ENCODE data around the gene GPATCH1. TPM values are rescaled to one million over a fixed set of nuclear protein-coding genes. Genes with fewer than 3 reads are reported as not detected.
A peak's percentile ranks its signal among the peaks of the same experiment; 100 is the strongest.
"Not testable (repeated sequence)": the region's sequence is repeated elsewhere in the genome, so short reads cannot be mapped to it uniquely, and the experiment has no call there.

GPATCH1 gene
- total RNA-seq, 1 donor from 2014 or later, result 4.4 TPM

- H3K4me1 ChIP-seq, result no peaks in the 10 kb centered on the region
- no peaks in the 10 kb centered on the region for H3K27me3 ChIP-seq
- intact Hi-C loops (cut with DNase I), result no loop called here
- no peak overlapping the region for H3K4me3 ChIP-seq
- TF ChIP-seq CTCF (IDR thresholded peaks at IDR 0.05), result no peak
- DNase-seq (ENCODE audit: low spot score in 2 of 2), result no peak
- no peak overlapping the region for H3K27ac ChIP-seq
- H3K9me3 ChIP-seq, result no peaks in the 10 kb centered on the region
- peaks cover 68 to 83% of the 10 kb centered on the region in 2 donors for H3K36me3 ChIP-seq
Observed at GRCh38 chr19:33114312-33114711, 33.3 kb downstream of the GPATCH1 start.

DNA sequence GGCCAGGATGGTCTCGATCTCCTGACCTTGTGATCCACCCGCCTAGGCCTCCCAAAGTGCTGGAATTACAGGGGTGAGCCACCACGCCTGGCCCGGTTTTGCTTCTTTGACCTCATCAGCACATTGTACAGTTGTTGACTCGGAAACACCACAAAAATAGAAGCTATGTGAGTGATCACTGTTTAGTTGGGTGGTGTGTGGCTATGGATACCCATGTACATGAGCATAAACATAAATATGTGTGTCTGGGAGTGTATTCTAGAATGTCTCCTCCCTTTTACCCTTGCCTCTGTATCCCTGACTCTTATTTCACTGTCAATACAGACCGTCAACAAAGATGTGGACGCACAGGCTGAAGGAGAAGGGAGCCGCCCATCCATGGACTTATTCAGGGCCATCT, 36.5 kb downstream of the GPATCH1 start:
- no peaks in the 10 kb centered on the region for H3K27me3 ChIP-seq
- TF ChIP-seq CTCF (IDR thresholded peaks at IDR 0.05), result no peak
- no peaks in the 10 kb centered on the region for H3K9me3 ChIP-seq
- peaks cover 45 to 65% of the 10 kb centered on the region in 2 donors for H3K36me3 ChIP-seq
- H3K4me1 ChIP-seq, result no peaks in the 10 kb centered on the region
- no peak overlapping the region for H3K27ac ChIP-seq
- H3K4me3 ChIP-seq, result no peak overlapping the region
- intact Hi-C loops (cut with DNase I), result no loop called here
- DNase-seq (ENCODE audit: low spot score in 2 of 2), result no peak

GRCh38 chr19:33118643-33119042, 37.7 kb downstream of the GPATCH1 start:
- intact Hi-C loops (cut with DNase I), result no loop called here

GRCh38 chr19:33124207-33125098, 43.5 kb downstream of the GPATCH1 start:
- Histone ChIP-seq H3K9me3 (no peaks in the 10 kb centered on the region), H3K27ac (no peak overlapping the region), H3K4me1 (no peaks in the 10 kb centered on the region), H3K36me3 (peaks cover 28 to 57% of the 10 kb centered on the region in 2 donors), H3K4me3 (no peak overlapping the region), H3K27me3 (no peaks in the 10 kb centered on the region)
- DNase-seq (ENCODE audit: low spot score in 2 of 2), result no peak
- no peak for TF ChIP-seq CTCF (IDR thresholded peaks at IDR 0.05)
- intact Hi-C loops (cut with DNase I), result no loop called here

More at GRCh38 chr19:33118643-33119042, 37.7 kb downstream of the GPATCH1 start:
- Histone ChIP-seq H3K27me3 (no peaks in the 10 kb centered on the region), H3K4me3 (no peak overlapping the region), H3K36me3 (peaks cover 38 to 59% of the 10 kb centered on the region in 2 donors), H3K27ac (no peak overlapping the region), H3K9me3 (no peaks in the 10 kb centered on the region), H3K4me1 (no peaks in the 10 kb centered on the region)
- TF ChIP-seq CTCF (IDR thresholded peaks at IDR 0.05), result no peak
- DNase-seq (ENCODE audit: low spot score in 2 of 2), result no peak

DNA sequence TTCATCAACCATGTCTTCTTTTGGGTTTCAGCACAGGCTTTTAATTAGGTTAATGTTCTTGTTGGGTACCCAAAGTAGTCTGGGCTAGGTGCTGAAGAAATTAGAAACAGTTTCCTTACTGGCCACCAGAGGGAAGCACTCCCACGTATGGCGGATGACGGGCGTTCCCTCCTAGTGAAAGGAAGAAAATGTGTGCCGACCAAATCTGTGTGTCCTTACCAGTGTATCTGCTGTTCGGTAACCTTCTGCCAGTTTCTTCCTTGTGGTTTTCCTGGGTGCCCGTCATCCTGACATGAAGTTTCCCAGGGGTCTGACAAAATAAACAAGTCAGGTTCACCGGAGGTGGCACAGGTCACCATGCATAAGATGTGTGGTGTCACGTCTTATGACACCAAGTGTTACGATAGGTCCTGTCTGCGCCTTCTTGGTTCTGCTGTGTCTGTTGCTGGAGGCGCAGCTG, 45.0 kb downstream of the GPATCH1 start:
- Histone ChIP-seq H3K27me3 (no peaks in the 10 kb centered on the region), H3K27ac (no peak overlapping the region), H3K4me1 (no peaks in the 10 kb centered on the region), H3K4me3 (no peak overlapping the region), H3K36me3 (peaks cover 34 to 64% of the 10 kb centered on the region in 2 donors), H3K9me3 (no peaks in the 10 kb centered on the region)
- intact Hi-C loops (cut with DNase I), result no loop called here
- no peak for DNase-seq (ENCODE audit: low spot score in 2 of 2)
- TF ChIP-seq CTCF (IDR thresholded peaks at IDR 0.05), result peak; percentile 54 to 77 (median 75)

GRCh38 chr19:33126712-33127111, 45.7 kb downstream of the GPATCH1 start:
- intact Hi-C loops (cut with DNase I), result not testable (repeated sequence)
- peaks cover 34 to 67% of the 10 kb centered on the region in 2 donors for H3K36me3 ChIP-seq

More at GRCh38 chr19:33126712-33127111, 45.7 kb downstream of the GPATCH1 start:
- H3K4me3 ChIP-seq; H3K4me1 ChIP-seq; H3K27ac ChIP-seq; DNase-seq (ENCODE audit: low spot score in 2 of 2); H3K9me3 ChIP-seq; H3K27me3 ChIP-seq: not testable (repeated sequence)
